K562 (cell line): ENCODE measurements around the gene SALL2. TPM values are rescaled to one million over a fixed set of nuclear protein-coding genes. Genes with fewer than 3 reads are reported as not detected.

Experiments
- ATAC-seq: fragments of 200-7000 bp; cut with Tn5 transposase; 3 replicates; pipeline ENCODE4 v1.9.1; 2020; ENCODE audit warnings: moderate library complexity
- BruUV-seq: library from RNA; stranded (reverse); fragments of 400-500 nt; replicated peaks from 2 replicates; lab custom pipeline; 2021; lab: Mats Ljungman, UMichigan
- CTCF ChIA-PET: fragments of 300-600 bp; formaldehyde crosslinking; extraction: SDS; loops from one replicate; lab custom pipeline; 2021; ENCODE audit warnings: low intra/inter-chr PET ratio; lab: Yijun Ruan, JAX
- POLR2A ChIA-PET: fragments of 300-600, 350-650 bp; sonication (Branson Sonifier 250); formaldehyde crosslinking; extraction: SDS; loops from one replicate; lab custom pipeline; 2021; ENCODE audit warnings: antibody characterized with exemption, inconsistent platforms; lab: Yijun Ruan, JAX
- DNase-seq, 4 experiments: peaks; one replicate each; pipeline versions ENCODE4 v3.0.0 to v3.0.0-alpha.2; 2011 to 2018; ENCODE audit warnings: low spot score in 3 of 4, mixed read lengths in 3 of 4; ENCODE audit errors: extremely low read depth in 1 of 4
- FAIRE-seq: peaks from 2 replicates; lab custom pipeline; 2011; peaks lifted over from hg19 to GRCh38; lab: Jason Lieb, UNC
- H2AFZ ChIP-seq: 2 replicates; pipeline ENCODE4 v1.6.0; 2011; ENCODE audit warnings: low read depth, low read length, control low read depth, inconsistent platforms
- H3K27ac ChIP-seq: fragments of 200-600 bp; 3 replicates; pipeline ENCODE4 v1.8.0; 2011; ENCODE audit warnings: low read depth, mild to moderate bottlenecking, control low read depth, inconsistent platforms, low read length, moderate library complexity, mixed read lengths; ENCODE audit errors: extremely low read depth
- H3K27me3 ChIP-seq, 2 experiments: fragments of 300-600 bp in 1 of 2; 2 replicates in 1 of 2; 3 replicates in 1 of 2; pipeline versions ENCODE4 v1.6.0 to v1.8.0; 2011; ENCODE audit warnings: inconsistent platforms in 2 of 2, low read length in 2 of 2, mild to moderate bottlenecking in 1 of 2, mixed read lengths in 1 of 2, moderate library complexity in 1 of 2; ENCODE audit not compliant: control insufficient read depth in 2 of 2, insufficient read depth in 2 of 2
- H3K36me3 ChIP-seq: fragments of 300-600 bp; 3 replicates; pipeline ENCODE4 v1.8.0; 2011; ENCODE audit warnings: mild to moderate bottlenecking, low read length, inconsistent platforms; ENCODE audit not compliant: control insufficient read depth, insufficient read depth
- H3K4me1 ChIP-seq, 2 experiments: fragments of 200-600 bp in 1 of 2; replicated peaks in 1 of 2; 2 replicates in 1 of 2; 3 replicates in 1 of 2; pipeline versions ENCODE4 v1.5.1 to v1.8.0; 2011; ENCODE audit warnings: inconsistent platforms in 2 of 2, low read length in 2 of 2, mild to moderate bottlenecking in 1 of 2, mixed read lengths in 1 of 2, moderate library complexity in 1 of 2; ENCODE audit not compliant: control insufficient read depth in 2 of 2, insufficient read depth in 2 of 2
- H3K4me2 ChIP-seq: 2 replicates; pipeline ENCODE4 v1.6.1; 2011; ENCODE audit warnings: low read length, control low read depth, inconsistent platforms, mixed read lengths; ENCODE audit not compliant: insufficient read depth
- H3K4me3 ChIP-seq: fragments of 200-600 bp; sonication (generic), shearing (Covaris generic); 2 replicates; pipeline ENCODE4 v1.5.1; 2016; ENCODE audit warnings: control low read depth, inconsistent platforms
- H3K79me2 ChIP-seq: fragments of 200-600 bp; 3 replicates; pipeline ENCODE4 v1.8.0; 2011; ENCODE audit warnings: low read length, inconsistent platforms; ENCODE audit not compliant: control insufficient read depth, insufficient read depth
- H3K9ac ChIP-seq, 2 experiments: 2 replicates each; pipeline versions ENCODE4 v1.6.0 to v1.6.1; 2011; ENCODE audit warnings: low read depth in 2 of 2, low read length in 2 of 2, control low read depth in 1 of 2, inconsistent platforms in 1 of 2, mild to moderate bottlenecking in 1 of 2, mixed read lengths in 1 of 2; ENCODE audit not compliant: insufficient read depth in 1 of 2
- H3K9me1 ChIP-seq: one replicate; pipeline ENCODE4 v1.6.0; 2011; ENCODE audit warnings: inconsistent platforms, mild to moderate bottlenecking, low read length, moderate library complexity; ENCODE audit not compliant: control insufficient read depth, insufficient read depth
- H3K9me3 ChIP-seq: replicated peaks from 2 replicates; pipeline ENCODE4 v1.5.1; 2011; ENCODE audit warnings: low read depth, low read length, inconsistent platforms; ENCODE audit not compliant: control insufficient read depth, insufficient read depth
- H4K20me1 ChIP-seq: replicated peaks from 2 replicates; pipeline ENCODE4 v1.6.1; 2011; ENCODE audit warnings: low read length, inconsistent platforms, mixed read lengths; ENCODE audit not compliant: control insufficient read depth, insufficient read depth
- ETV1 ChIP-seq: fragments of 450-650 bp; conservative IDR thresholded peaks from 2 replicates; pipeline ENCODE4 v1.6.1; 2016; ENCODE audit warnings: missing genetic modification characterization, control low read depth, low read depth, missing compliant biosample characterization
- SLC30A9 ChIP-seq: fragments of 250-450 bp; sonication (Bioruptor Pico); IDR thresholded peaks from 2 replicates; pipeline ENCODE4 v1.8.0; 2022; ENCODE audit warnings: mild to moderate bottlenecking, moderate library complexity
- ZNF121 ChIP-seq: sonication (generic); formaldehyde crosslinking; conservative IDR thresholded peaks from 2 replicates; pipeline ENCODE4 v1.8.0; 2022; ENCODE audit warnings: missing genetic modification reagents
- ZNF24 ChIP-seq: fragments of 450-650 bp; IDR thresholded peaks from 2 replicates; pipeline ENCODE4 v1.6.1; 2016
- WGBS: fragments of 100-300 bp; shearing (Covaris generic); methylation state at CpG from one replicate; pipeline ENCODE4 v1.1.6; 2016; ENCODE audit warnings: low coverage, mixed read lengths; ENCODE audit not compliant: insufficient coverage; ENCODE audit errors: missing lambda C conversion rate; 5-methylcytosine and 5-hydroxymethylcytosine counted together
- in situ Hi-C: fragments of 300-500 bp; cut with MboI; formaldehyde crosslinking; loops from 4 replicates; pipeline ENCODE4 v1.15.0; 2018; ENCODE audit warnings: inconsistent platforms, mixed read lengths
- intact Hi-C: fragments of 100-400 bp; cut with micrococcal nuclease; formaldehyde crosslinking; loops from 2 replicates; pipeline ENCODE4 v1.14.2; 2022
- polyA plus RNA-seq, 8 experiments: library from polyadenylated mRNA; depleted of rRNA in 4 of 8; stranded (reverse) in 5 of 8; unstranded in 3 of 8; fragments of >200 nt; fragmentation: Nextera tagmentation in 2 of 8; fragmentation: Illumina TruSeq in 1 of 8; extraction: Ambion mirVana in 2 of 8; extraction: Trizol in 1 of 8; gene quantifications; 2 replicates each; pipeline versions ENCODE4 v1.2.1 to v1.2.3, GENCODE V29; 2011 to 2014; ENCODE audit warnings: inconsistent platforms in 1 of 8, missing spikeins in 1 of 8
- total RNA-seq, 7 experiments: library from RNA; depleted of rRNA in 6 of 7; stranded (reverse); fragments of >200 nt in 6 of 7; fragmentation: Illumina TruSeq in 2 of 7; extraction: Trizol in 2 of 7; gene quantifications; 2 replicates each; pipeline versions ENCODE4 v1.2.1 to v1.2.3, GENCODE V29; 2011 to 2021; ENCODE audit warnings: low replicate concordance in 1 of 7

The SALL2 gene
- total and polyA plus RNA-seq, 9 of the 15 experiments (the other 6 are each of a cell fraction or from before 2014, with no cell fraction given) = 6.6 to 30.4 (median 12.9) TPM

GRCh38 chr14:21557084-21557901, 31.1 kb upstream of the SALL2 start (continued):
- TF ChIP-seq ETV1 (tag) = no peak

- intact Hi-C loops = loop anchor here (1.0 to 5.0 kb wide), 3 partner anchors 44 to 100 kb away; partner anchors contain the start of genes CHD8 and METTL3
- FAIRE-seq (no peak), ATAC-seq (no peak)
- Histone ChIP-seq H3K79me2 (no peaks in the 10 kb centered on the region), H3K9me1 (no peaks in the 10 kb centered on the region), H3K4me2 (no peak overlapping the region), H2AFZ (peak overlapping the region; percentile 87), H3K36me3 (no peaks in the 10 kb centered on the region)
- 46% methylated on average over 4 of the region's 5 CpGs for WGBS
- CTCF ChIA-PET = interaction anchor here (2.5 kb wide), 1 partner anchor 58 kb away, joined by 24 read pairs; no protein-coding TSS in a partner anchor
- peak; percentile 77 for TF ChIP-seq ZNF121 (CRISPR knock-in tag)
- TF ChIP-seq ZNF24 = peak; percentile 93
- no peak for TF ChIP-seq SLC30A9
- TF ChIP-seq, all 486 proteins: peak for 2
- Histone ChIP-seq H4K20me1 (no peaks in the 10 kb centered on the region), H3K27ac (no peak overlapping the region), H3K9ac (no peak overlapping the region), H3K4me1 (no peaks in the 10 kb centered on the region; a peak in 1 of 5 replicates), H3K27me3 (no peaks in the 10 kb centered on the region), H3K4me3 (no peak overlapping the region), H3K9me3 (no peaks in the 10 kb centered on the region)
- no peak for DNase-seq
- BruUV-seq = no TSS peak
- in situ Hi-C loops = loop anchor here (5.0 kb wide), 1 partner anchor 54 kb away; no protein-coding TSS in a partner anchor
- POLR2A ChIA-PET = interaction anchor here (0.6 to 1.2 kb wide), 4 partner anchors 46 to 119 kb away, joined by 3 read pairs; partner anchors contain the start of gene METTL3
These were observed 30.4 kb upstream of the SALL2 start for GRCh38 chr14:21556378-21557083.
